Measurements from ENCODE around the gene SIPA1L3.

SIPA1L3 gene

DNA sequence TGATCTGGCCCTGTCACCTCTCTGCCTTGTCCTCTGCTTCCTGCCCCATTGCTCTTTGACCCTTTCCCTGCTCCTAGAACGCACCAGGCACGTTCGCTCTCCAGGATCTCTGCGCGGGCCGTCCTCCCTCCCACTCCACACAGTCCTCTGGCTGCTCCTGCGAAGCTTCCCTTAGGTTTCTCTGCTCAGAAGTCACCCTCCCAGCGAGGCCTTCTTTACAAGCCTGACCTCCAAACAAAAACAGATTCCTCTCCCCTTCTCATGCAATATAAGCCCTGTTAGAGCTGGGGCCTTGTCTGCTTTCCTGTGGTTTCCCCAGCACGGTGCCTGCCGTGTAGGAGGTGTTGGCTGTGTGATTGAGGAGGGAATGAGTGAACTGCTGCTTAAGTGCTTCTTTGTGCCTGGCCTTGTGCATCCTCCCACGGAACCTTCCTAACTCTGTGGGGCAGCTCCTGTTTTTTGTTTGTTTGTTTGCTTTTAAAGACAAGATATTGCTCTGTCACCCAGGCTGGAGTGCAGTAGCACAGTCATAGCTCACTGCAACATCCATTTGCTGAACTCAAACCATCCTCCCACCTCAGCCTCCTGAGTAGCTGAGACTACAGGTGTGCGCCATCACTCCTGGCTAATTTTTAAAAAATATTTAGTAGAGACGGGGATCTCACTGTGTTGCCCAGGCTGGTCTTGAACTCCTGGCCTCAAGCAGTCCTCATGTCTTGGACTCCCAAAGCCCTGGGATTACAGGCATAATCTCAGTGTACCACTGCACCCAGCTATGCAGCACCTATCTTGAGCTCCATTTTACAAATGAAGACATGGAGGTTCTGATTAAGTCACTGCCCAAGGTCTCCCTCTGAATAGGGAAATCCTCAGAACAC is 82.0 kb downstream of the SIPA1L3 start:
- in situ Hi-C loops (cut with MboI; ENCODE audit: low pct_unique_long_range_greater_than_20kb, low sequenced_read_pairs), result no loop called here
- DNase-seq, result peak; percentile 90

DNA sequence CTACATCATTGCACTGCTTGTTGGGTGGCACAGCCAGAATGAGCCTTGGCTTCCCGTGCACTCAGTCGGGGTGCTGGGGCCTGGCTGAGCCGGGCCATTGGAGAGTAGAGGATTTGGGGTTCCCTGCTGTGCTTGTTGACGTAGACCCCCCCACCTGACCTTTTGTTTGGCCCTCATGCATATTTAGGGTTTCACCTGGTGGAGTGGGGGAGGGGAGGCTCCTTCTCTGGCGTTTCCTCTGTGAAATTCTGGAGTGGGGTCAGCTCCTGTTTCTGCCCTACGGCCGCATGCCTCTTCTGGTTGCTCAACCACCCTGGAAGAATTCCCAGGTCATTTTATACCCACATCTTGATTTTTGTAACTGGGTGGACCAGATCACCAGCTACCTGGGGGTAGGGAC is 82.8 kb downstream of the SIPA1L3 start:
- no peak for DNase-seq
- in situ Hi-C loops (cut with MboI; ENCODE audit: low pct_unique_long_range_greater_than_20kb, low sequenced_read_pairs), result no loop called here

- in situ Hi-C loops (cut with MboI; ENCODE audit: low pct_unique_long_range_greater_than_20kb, low sequenced_read_pairs), result no loop called here
- no peak for DNase-seq
Measured at GRCh38 chr19:37990362-37990761, 83.4 kb downstream of the SIPA1L3 start.

GRCh38 chr19:37991176-37991835 is 84.3 kb downstream of the SIPA1L3 start:
- in situ Hi-C loops (cut with MboI; ENCODE audit: low pct_unique_long_range_greater_than_20kb, low sequenced_read_pairs), result no loop called here
- DNase-seq, result no peak

DNA sequence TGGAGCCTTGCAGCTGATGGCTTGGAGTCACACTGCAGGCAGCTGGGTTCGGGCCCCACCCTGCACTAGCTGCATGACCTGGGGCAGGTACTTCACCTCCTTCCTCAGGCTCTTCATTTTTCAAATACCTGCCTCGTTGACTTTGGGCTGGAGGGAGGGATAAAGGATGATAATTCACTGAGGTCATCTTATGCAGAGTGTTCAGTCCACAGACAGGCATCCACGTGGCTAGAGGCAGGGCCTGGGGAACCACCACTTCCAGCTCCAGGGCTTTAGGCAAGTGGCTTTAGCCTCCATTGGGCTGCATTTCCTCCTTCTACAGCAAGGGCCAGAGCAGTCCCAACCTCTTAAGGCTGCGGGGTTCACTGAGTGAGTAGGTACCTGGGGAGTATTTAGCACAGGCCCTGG is 84.8 kb downstream of the SIPA1L3 start:
- in situ Hi-C loops (cut with MboI; ENCODE audit: low pct_unique_long_range_greater_than_20kb, low sequenced_read_pairs), result no loop called here
- no peak for DNase-seq

DNA sequence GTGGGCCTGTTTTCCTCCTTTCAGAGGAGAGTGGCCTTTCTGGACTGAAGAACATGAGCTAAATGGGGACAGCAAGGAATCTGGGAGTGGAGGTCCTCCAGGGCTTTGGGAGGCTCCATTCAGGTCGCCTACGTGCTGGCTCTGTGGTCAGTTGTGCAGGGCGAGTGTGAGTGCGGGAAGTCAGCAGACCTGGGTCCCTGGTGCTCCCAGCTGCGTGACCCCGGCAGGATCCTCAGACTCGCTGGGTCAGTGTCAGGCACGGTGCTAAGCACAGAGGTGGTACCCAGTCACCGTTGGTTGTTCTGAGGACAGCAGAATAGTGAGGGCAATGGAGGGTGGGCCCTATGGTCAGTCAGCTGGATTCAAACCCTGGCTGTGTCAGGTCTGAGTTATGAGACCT is 85.8 kb downstream of the SIPA1L3 start:
- in situ Hi-C loops (cut with MboI; ENCODE audit: low pct_unique_long_range_greater_than_20kb, low sequenced_read_pairs), result no loop called here
- no peak for DNase-seq

GRCh38 chr19:37994823-37995130 is 87.8 kb downstream of the SIPA1L3 start:
- DNase-seq, result no peak
- in situ Hi-C loops (cut with MboI; ENCODE audit: low pct_unique_long_range_greater_than_20kb, low sequenced_read_pairs), result no loop called here

- in situ Hi-C loops (cut with MboI; ENCODE audit: low pct_unique_long_range_greater_than_20kb, low sequenced_read_pairs), result no loop called here
- DNase-seq, result no peak
Measured at GRCh38 chr19:37995346-37995745, 88.3 kb downstream of the SIPA1L3 start.

GRCh38 chr19:37997911-37998344 is 90.9 kb downstream of the SIPA1L3 start:
- DNase-seq, result no peak
- in situ Hi-C loops (cut with MboI; ENCODE audit: low pct_unique_long_range_greater_than_20kb, low sequenced_read_pairs), result no loop called here

DNA sequence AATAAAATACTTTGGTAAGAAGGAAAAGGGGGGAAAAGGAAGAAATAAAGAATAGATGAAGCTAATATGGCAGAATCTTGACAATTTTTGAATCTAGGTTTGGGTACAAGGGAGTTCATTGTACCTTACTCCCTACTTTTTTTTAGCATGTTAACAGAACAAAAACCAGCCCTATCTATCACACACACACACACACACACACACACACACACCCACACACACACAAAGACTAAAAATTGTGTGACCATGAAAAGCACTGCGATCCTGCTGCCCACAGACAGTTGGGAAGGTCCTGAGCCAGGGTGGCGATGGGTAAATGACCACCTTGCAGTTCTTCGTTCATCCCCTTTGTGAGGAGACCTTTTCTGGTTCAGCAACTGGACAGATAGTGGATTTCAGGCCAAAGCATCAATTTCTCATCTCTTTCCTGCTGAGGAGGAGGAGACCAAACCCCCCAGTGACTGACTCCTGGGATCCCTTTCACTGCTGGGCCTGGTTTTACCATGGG is 91.8 kb downstream of the SIPA1L3 start:
- in situ Hi-C loops (cut with MboI; ENCODE audit: low pct_unique_long_range_greater_than_20kb, low sequenced_read_pairs), result no loop called here
- no peak for DNase-seq

- in situ Hi-C loops (cut with MboI; ENCODE audit: low pct_unique_long_range_greater_than_20kb, low sequenced_read_pairs), result no loop called here
- DNase-seq, result no peak
Measured at GRCh38 chr19:37999309-38000213, 92.6 kb downstream of the SIPA1L3 start.

GRCh38 chr19:38001158-38001781 is 94.3 kb downstream of the SIPA1L3 start:
- in situ Hi-C loops (cut with MboI; ENCODE audit: low pct_unique_long_range_greater_than_20kb, low sequenced_read_pairs), result no loop called here
- no peak for DNase-seq

DNA sequence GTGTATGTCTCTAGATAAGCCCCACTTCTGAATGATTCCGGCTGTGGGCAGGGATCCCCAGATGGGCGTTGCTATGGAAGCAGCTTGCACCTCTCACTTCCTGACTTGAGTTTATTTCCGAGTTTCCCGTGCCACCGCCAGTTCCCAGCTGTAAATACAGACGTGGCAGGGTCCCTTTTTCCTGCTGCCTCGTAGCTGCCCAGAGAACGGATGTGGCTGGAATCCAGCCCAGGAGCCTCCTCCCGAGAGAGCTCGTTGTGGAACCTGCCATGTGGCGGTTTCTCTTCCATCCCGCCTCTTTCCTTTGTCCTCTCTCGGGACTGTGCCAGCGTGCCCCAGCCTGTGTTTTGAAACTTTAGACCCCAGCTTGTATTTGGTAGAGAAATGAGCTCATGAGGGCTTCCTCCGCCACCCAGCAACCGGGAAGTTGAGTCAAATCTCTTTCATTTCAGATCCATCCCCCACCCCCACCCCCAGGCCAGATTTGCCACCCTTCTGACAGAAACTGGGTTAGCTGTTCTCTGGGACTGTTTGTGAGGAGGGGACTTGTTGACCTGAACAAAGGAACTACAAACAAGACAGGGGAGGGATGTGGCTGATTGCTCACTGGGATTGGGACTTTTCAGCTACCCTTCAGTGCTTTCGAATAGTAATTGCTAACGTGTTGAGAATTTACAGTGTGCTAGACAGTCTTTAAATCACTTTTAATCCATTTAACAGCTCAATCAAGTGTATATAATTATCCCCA is 96.6 kb downstream of the SIPA1L3 start:
- DNase-seq, result peak; percentile 76
- in situ Hi-C loops (cut with MboI; ENCODE audit: low pct_unique_long_range_greater_than_20kb, low sequenced_read_pairs), result no loop called here

DNA sequence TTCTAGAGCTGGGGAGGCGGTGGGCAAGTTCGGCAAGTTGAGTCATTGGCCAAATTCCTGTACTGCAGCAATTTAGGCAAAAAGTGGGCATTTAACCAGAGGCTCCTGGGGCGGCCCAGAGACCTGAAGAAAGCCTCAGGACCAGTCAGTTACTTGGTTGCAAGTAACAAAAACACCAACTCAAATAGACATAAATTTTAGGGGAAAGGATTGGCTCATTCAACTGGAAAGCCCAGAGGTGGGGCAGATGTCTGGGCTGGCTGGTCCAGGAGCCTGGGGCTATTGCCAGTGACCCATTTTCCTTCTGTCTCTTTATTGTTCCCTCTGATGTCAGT is 97.1 kb downstream of the SIPA1L3 start:
- DNase-seq, result no peak
- in situ Hi-C loops (cut with MboI; ENCODE audit: low pct_unique_long_range_greater_than_20kb, low sequenced_read_pairs), result no loop called here

DNA sequence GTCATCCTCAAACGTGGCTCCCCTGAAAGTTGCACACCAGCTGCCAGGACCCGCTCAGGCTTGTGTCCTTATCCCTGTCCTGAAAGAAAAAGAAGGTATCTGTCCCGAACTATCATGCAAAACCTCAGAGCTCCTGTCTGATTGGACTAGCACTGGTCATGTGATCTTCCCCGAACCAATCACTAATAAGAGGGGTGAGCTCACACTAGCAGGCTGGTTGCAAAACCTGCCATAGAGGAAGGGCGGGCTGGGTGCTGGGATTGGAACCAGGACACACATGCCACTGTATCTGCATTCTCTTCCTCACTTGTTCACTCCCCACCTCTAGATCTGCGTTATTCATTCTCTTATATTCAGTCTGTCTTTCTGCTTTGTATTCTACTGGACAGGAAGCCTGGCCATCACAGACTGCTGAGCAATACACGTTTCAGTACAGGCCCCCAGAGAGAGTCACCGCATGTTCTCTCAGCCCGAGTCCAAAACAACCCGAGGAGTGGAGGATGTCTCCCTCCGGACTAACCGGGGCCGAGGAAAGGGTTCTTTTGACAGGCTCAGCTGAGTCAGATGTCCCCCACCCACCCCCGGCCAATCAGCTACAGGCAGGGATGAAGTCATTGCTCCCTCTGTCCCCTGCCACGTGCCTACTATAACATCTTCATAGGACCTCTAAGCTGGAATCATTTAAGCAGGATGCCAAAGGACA is 97.7 kb downstream of the SIPA1L3 start:
- in situ Hi-C loops (cut with MboI; ENCODE audit: low pct_unique_long_range_greater_than_20kb, low sequenced_read_pairs), result no loop called here
- peak; percentile 89 for DNase-seq

- DNase-seq, result no peak
- in situ Hi-C loops (cut with MboI; ENCODE audit: low pct_unique_long_range_greater_than_20kb, low sequenced_read_pairs), result no loop called here
Measured at GRCh38 chr19:38005224-38005614, 98.2 kb downstream of the SIPA1L3 start.

DNA sequence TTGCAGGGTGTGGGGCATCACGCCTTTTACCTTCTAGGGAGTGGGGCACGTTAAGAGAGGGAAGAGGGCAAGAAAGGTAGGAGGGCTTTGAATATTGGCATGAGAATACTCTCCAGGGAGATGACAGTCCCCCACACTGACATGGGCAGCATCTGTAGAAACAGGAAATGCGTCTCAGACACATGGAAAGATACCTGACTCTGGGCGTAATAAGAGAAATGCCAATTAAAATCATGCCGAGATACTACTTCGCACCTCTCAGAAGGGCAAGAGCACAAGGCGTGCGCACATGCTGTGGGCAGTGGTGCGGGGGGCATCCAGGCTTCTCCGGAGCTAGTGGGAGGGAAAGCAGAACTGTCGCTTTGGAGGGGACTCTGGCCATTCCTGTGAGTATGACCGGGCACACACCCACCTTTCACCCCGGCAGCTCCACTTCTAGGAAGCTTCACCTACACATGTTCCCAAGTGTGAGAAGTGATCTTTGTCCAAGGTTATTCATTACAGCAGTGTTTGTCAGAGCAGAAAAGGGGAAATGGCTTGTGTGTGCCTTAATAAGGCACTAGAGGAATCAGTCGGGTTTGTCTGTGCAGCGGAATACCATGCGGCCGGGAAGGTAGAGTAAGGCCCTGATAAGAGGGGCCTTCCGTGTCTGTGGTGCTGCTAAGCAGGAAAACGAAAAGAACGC is 99.5 kb downstream of the SIPA1L3 start:
- DNase-seq, result peak; percentile 69
- in situ Hi-C loops (cut with MboI; ENCODE audit: low pct_unique_long_range_greater_than_20kb, low sequenced_read_pairs), result no loop called here

Measured in KBM-7 (cell line).